ENCODE data around the gene YWHAE. TPM values are rescaled to one million over a fixed set of nuclear protein-coding genes. Genes with fewer than 3 reads are reported as not detected.
A peak's percentile ranks its signal among the peaks of the same experiment; 100 is the strongest.
"Not testable (repeated sequence)": the region's sequence is repeated elsewhere in the genome, so short reads cannot be mapped to it uniquely, and the experiment has no call there.

Gene YWHAE
- total RNA-seq, 1 donor from 2014 or later, result 820 TPM

GRCh38 chr17:1386265-1386664, 13.8 kb downstream of the YWHAE start:
- Mint-ChIP-seq H3K4me3 (ENCODE audit: unreplicated experiment) (no peak overlapping the region), H3K27me3 (ENCODE audit: unreplicated experiment) (no peaks in the 10 kb centered on the region), H3K4me1 (ENCODE audit: unreplicated experiment) (peaks cover 13% of the 10 kb centered on the region), H3K9me3 (ENCODE audit: unreplicated experiment) (no peaks in the 10 kb centered on the region), H3K27ac (ENCODE audit: unreplicated experiment) (no peak overlapping the region), H3K36me3 (ENCODE audit: low read depth, unreplicated experiment) (no peaks in the 10 kb centered on the region)
- no peak for TF ChIP-seq CTCF (IDR thresholded peaks at IDR 0.05; ENCODE audit: unreplicated experiment)
- DNase-seq (ENCODE audit: low spot score), result no peak

GRCh38 chr17:1385861-1386260, 14.2 kb downstream of the YWHAE start:
- TF ChIP-seq CTCF (IDR thresholded peaks at IDR 0.05; ENCODE audit: unreplicated experiment), result no peak
- Mint-ChIP-seq H3K4me3 (ENCODE audit: unreplicated experiment) (no peak overlapping the region), H3K27me3 (ENCODE audit: unreplicated experiment) (no peaks in the 10 kb centered on the region), H3K27ac (ENCODE audit: unreplicated experiment) (no peak overlapping the region), H3K36me3 (ENCODE audit: low read depth, unreplicated experiment) (no peaks in the 10 kb centered on the region), H3K4me1 (ENCODE audit: unreplicated experiment) (peaks cover 13% of the 10 kb centered on the region), H3K9me3 (ENCODE audit: unreplicated experiment) (no peaks in the 10 kb centered on the region)
- DNase-seq (ENCODE audit: low spot score), result no peak

GRCh38 chr17:1384905-1385435, 15.1 kb downstream of the YWHAE start:
- TF ChIP-seq CTCF (IDR thresholded peaks at IDR 0.05; ENCODE audit: unreplicated experiment), result no peak
- H3K4me3 Mint-ChIP-seq (ENCODE audit: unreplicated experiment), result no peak overlapping the region
- no peaks in the 10 kb centered on the region for H3K9me3 Mint-ChIP-seq (ENCODE audit: unreplicated experiment)
- no peak overlapping the region for H3K27ac Mint-ChIP-seq (ENCODE audit: unreplicated experiment)
- no peaks in the 10 kb centered on the region for H3K27me3 Mint-ChIP-seq (ENCODE audit: unreplicated experiment)
- no peak for DNase-seq (ENCODE audit: low spot score)
- H3K36me3 Mint-ChIP-seq (ENCODE audit: low read depth, unreplicated experiment), result no peaks in the 10 kb centered on the region
- peaks cover 15% of the 10 kb centered on the region for H3K4me1 Mint-ChIP-seq (ENCODE audit: unreplicated experiment)

GRCh38 chr17:1379930-1380313, 20.1 kb downstream of the YWHAE start:
- Mint-ChIP-seq H3K4me3 (ENCODE audit: unreplicated experiment) (no peak overlapping the region), H3K9me3 (ENCODE audit: unreplicated experiment) (no peaks in the 10 kb centered on the region), H3K4me1 (ENCODE audit: unreplicated experiment) (peaks cover 39% of the 10 kb centered on the region), H3K27me3 (ENCODE audit: unreplicated experiment) (no peaks in the 10 kb centered on the region), H3K27ac (ENCODE audit: unreplicated experiment) (peak overlapping the region; percentile 43), H3K36me3 (ENCODE audit: low read depth, unreplicated experiment) (no peaks in the 10 kb centered on the region)
- TF ChIP-seq CTCF (IDR thresholded peaks at IDR 0.05; ENCODE audit: unreplicated experiment), result no peak
- no peak for DNase-seq (ENCODE audit: low spot score)

- Mint-ChIP-seq H3K4me1 (ENCODE audit: unreplicated experiment) (peaks cover 40% of the 10 kb centered on the region), H3K9me3 (ENCODE audit: unreplicated experiment) (no peaks in the 10 kb centered on the region), H3K4me3 (ENCODE audit: unreplicated experiment) (no peak overlapping the region), H3K36me3 (ENCODE audit: low read depth, unreplicated experiment) (no peaks in the 10 kb centered on the region), H3K27me3 (ENCODE audit: unreplicated experiment) (no peaks in the 10 kb centered on the region), H3K27ac (ENCODE audit: unreplicated experiment) (peak overlapping the region; percentile 43)
- no peak for TF ChIP-seq CTCF (IDR thresholded peaks at IDR 0.05; ENCODE audit: unreplicated experiment)
- no peak for DNase-seq (ENCODE audit: low spot score)
Measured at GRCh38 chr17:1379208-1379929, 20.7 kb downstream of the YWHAE start.

GRCh38 chr17:1378476-1378860, 21.6 kb downstream of the YWHAE start:
- not testable (repeated sequence) for H3K36me3 Mint-ChIP-seq (ENCODE audit: low read depth, unreplicated experiment); H3K27me3 Mint-ChIP-seq (ENCODE audit: unreplicated experiment); H3K9me3 Mint-ChIP-seq (ENCODE audit: unreplicated experiment); DNase-seq (ENCODE audit: low spot score); H3K27ac Mint-ChIP-seq (ENCODE audit: unreplicated experiment)
- Mint-ChIP-seq H3K4me3 (ENCODE audit: unreplicated experiment) (peak overlapping the region; percentile 60), H3K4me1 (ENCODE audit: unreplicated experiment) (peaks cover 40% of the 10 kb centered on the region)
